HepG2 (cell line): ENCODE results near the gene ZAR1L. TPM values are rescaled to one million over a fixed set of nuclear protein-coding genes. Genes with fewer than 3 reads are reported as not detected.

ENCODE experiments used
- ATAC-seq: fragments of 200-7000 bp; cut with Tn5 transposase; 3 replicates; pipeline ENCODE4 v1.9.1; 2020; ENCODE audit warnings: mild to moderate bottlenecking, moderate library complexity
- BruUV-seq: library from RNA; stranded (reverse); fragments of 400-500 nt; replicated peaks from 2 replicates; lab custom pipeline; 2021; lab: Mats Ljungman, UMichigan
- CTCF ChIA-PET: fragments of 300-600 bp; formaldehyde crosslinking; extraction: SDS; loops from one replicate; lab custom pipeline; 2021; ENCODE audit warnings: low total read pairs, inconsistent platforms, low intra/inter-chr PET ratio; lab: Yijun Ruan, JAX
- POLR2A ChIA-PET: fragments of 350-600 bp; sonication (Branson Sonifier 250); formaldehyde crosslinking; loops from one replicate; lab custom pipeline; 2020; ENCODE audit warnings: antibody characterized with exemption, inconsistent platforms; lab: Yijun Ruan, JAX
- DNase-seq: peaks from one replicate; pipeline ENCODE4 v3.0.0-alpha.2; 2015; ENCODE audit warnings: low spot score
- FAIRE-seq: peaks from 3 replicates; lab custom pipeline; 2011; peaks lifted over from hg19 to GRCh38; lab: Jason Lieb, UNC
- H2AFZ ChIP-seq: one replicate; pipeline ENCODE4 v1.6.1; 2011; ENCODE audit warnings: low read length, inconsistent platforms
- H3K27ac ChIP-seq: fragments of 300-600 bp; 3 replicates; pipeline ENCODE4 v1.8.0; 2011; ENCODE audit warnings: mixed run types, mild to moderate bottlenecking, mixed read lengths, low read length, inconsistent platforms; ENCODE audit not compliant: insufficient read depth; ENCODE audit errors: extremely low read length
- H3K27me3 ChIP-seq, 2 experiments: fragments of 200-600 bp in 1 of 2; 2 replicates in 1 of 2; 3 replicates in 1 of 2; pipeline versions ENCODE4 v1.6.0 to v1.8.0; 2011; ENCODE audit warnings: low read length in 2 of 2, mild to moderate bottlenecking in 2 of 2, moderate library complexity in 2 of 2, inconsistent platforms in 1 of 2; ENCODE audit not compliant: insufficient read depth in 2 of 2, control insufficient read depth in 1 of 2
- H3K36me3 ChIP-seq, 2 experiments: fragments of 200-600 bp in 1 of 2; replicated peaks in 1 of 2; 2 replicates in 1 of 2; 3 replicates in 1 of 2; pipeline versions ENCODE4 v1.5.1 to v1.8.0; 2011; ENCODE audit warnings: low read length in 2 of 2, inconsistent platforms in 1 of 2; ENCODE audit not compliant: insufficient read depth in 2 of 2, control insufficient read depth in 1 of 2
- H3K4me1 ChIP-seq: 2 replicates; pipeline ENCODE4 v1.5.1; 2012; ENCODE audit warnings: low read length, inconsistent platforms; ENCODE audit not compliant: insufficient read depth
- H3K4me2 ChIP-seq: 2 replicates; pipeline ENCODE4 v1.6.0; 2011; ENCODE audit warnings: low read depth, low read length, inconsistent platforms
- H3K4me3 ChIP-seq, 3 experiments: fragments of 200-600 bp in 1 of 3; sonication (generic), shearing (Covaris generic) in 1 of 3; replicated peaks in 1 of 3; 2 replicates each; pipeline ENCODE4 v1.5.1; 2011 to 2016; ENCODE audit warnings: low read length in 3 of 3, inconsistent platforms in 2 of 3, low read depth in 2 of 3, mild to moderate bottlenecking in 2 of 3, control low read depth in 1 of 3, mixed read lengths in 1 of 3; ENCODE audit not compliant: insufficient read depth in 1 of 3
- H3K79me2 ChIP-seq: one replicate; pipeline ENCODE4 v1.6.1; 2011; ENCODE audit warnings: low read length, inconsistent platforms; ENCODE audit not compliant: insufficient read depth
- H3K9ac ChIP-seq: 2 replicates; pipeline ENCODE4 v1.6.0; 2011; ENCODE audit warnings: mild to moderate bottlenecking, low read depth, low read length, inconsistent platforms; ENCODE audit not compliant: insufficient read depth
- H3K9me3 ChIP-seq: 2 replicates; pipeline ENCODE4 v1.5.1; 2012; ENCODE audit warnings: mild to moderate bottlenecking, low read length
- H4K20me1 ChIP-seq: 2 replicates; pipeline ENCODE4 v1.6.0; 2011; ENCODE audit warnings: inconsistent platforms, mild to moderate bottlenecking, low read length, moderate library complexity; ENCODE audit not compliant: insufficient read depth
- BCL3 ChIP-seq: sonication (generic); formaldehyde crosslinking; IDR thresholded peaks from 2 replicates; pipeline ENCODE4 v1.5.1; 2020; ENCODE audit warnings: mild to moderate bottlenecking, missing genetic modification reagents, moderate library complexity
- DPF2 ChIP-seq: sonication (generic); formaldehyde crosslinking; IDR thresholded peaks from 2 replicates; pipeline ENCODE4 v1.4.0; 2020; ENCODE audit warnings: mild to moderate bottlenecking, low read depth, missing genetic modification reagents, borderline replicate concordance
- HNF1A ChIP-seq, 2 experiments: sonication (generic) in 1 of 2; formaldehyde crosslinking in 1 of 2; IDR thresholded peaks; 2 replicates each; pipeline versions ENCODE4 v1.4.0 to v1.6.1; 2016 to 2020; ENCODE audit warnings: borderline replicate concordance in 1 of 2, low read depth in 1 of 2, mild to moderate bottlenecking in 1 of 2, missing genetic modification reagents in 1 of 2
- IRF1 ChIP-seq: sonication (generic); formaldehyde crosslinking; IDR thresholded peaks from 2 replicates; pipeline ENCODE4 v1.4.0; 2020; ENCODE audit warnings: low read depth, mild to moderate bottlenecking, missing genetic modification reagents
- MAFG ChIP-seq: sonication (generic); formaldehyde crosslinking; IDR thresholded peaks from 2 replicates; pipeline ENCODE4 v1.5.1; 2020; ENCODE audit warnings: mild to moderate bottlenecking, missing genetic modification reagents
- MBD4 ChIP-seq: IDR thresholded peaks from 2 replicates; pipeline ENCODE4 v1.6.1; 2012; ENCODE audit warnings: low read length, inconsistent platforms, borderline replicate concordance
- MBNL3 ChIP-seq: fragments of 250-450 bp; sonication (Bioruptor Pico); conservative IDR thresholded peaks from 2 replicates; pipeline ENCODE4 v1.8.0; 2022; ENCODE audit warnings: mild to moderate bottlenecking, inconsistent platforms
- TEAD2 ChIP-seq: sonication (generic); formaldehyde crosslinking; IDR thresholded peaks from 2 replicates; pipeline ENCODE4 v1.9.0; 2021; ENCODE audit warnings: missing genetic modification reagents
- ZBTB4 ChIP-seq: sonication (generic); formaldehyde crosslinking; IDR thresholded peaks from 2 replicates; pipeline ENCODE4 v1.4.0; 2020; ENCODE audit warnings: missing genetic modification reagents, mild to moderate bottlenecking, borderline replicate concordance
- ZNF335 ChIP-seq: sonication (generic); formaldehyde crosslinking; IDR thresholded peaks from 2 replicates; pipeline ENCODE4 v1.4.0; 2020; ENCODE audit warnings: missing genetic modification reagents
- ZNF44 ChIP-seq: sonication (generic); formaldehyde crosslinking; IDR thresholded peaks from 2 replicates; pipeline ENCODE4 v1.5.1; 2020; ENCODE audit warnings: mild to moderate bottlenecking, missing genetic modification reagents
- ZNF510 ChIP-seq: sonication (generic); formaldehyde crosslinking; IDR thresholded peaks from 2 replicates; pipeline ENCODE4 v1.4.0; 2020; ENCODE audit warnings: low read depth, mild to moderate bottlenecking, missing genetic modification reagents
- WGBS: methylation state at CpG from one replicate; pipeline ENCODE4 v1.1.6; 2017; ENCODE audit warnings: low lambda C conversion rate; 5-methylcytosine and 5-hydroxymethylcytosine counted together
- in situ Hi-C: cut with HindIII; loops from 2 replicates; pipeline ENCODE4 v1.10.0; 2017; ENCODE audit warnings: low pct_unique_long_range_greater_than_20kb; ENCODE audit not compliant: extremely low pct_ligation_motif_present
- intact Hi-C: fragments of 100-400 bp; cut with micrococcal nuclease; formaldehyde crosslinking; loops from one replicate; pipeline ENCODE4 v1.10.0; 2022; ENCODE audit not compliant: unreplicated experiment
- polyA plus RNA-seq, 8 experiments: library from polyadenylated mRNA; depleted of rRNA in 3 of 8; stranded (reverse) in 7 of 8; unstranded in 1 of 8; fragments of >200 nt; fragmentation: Illumina TruSeq in 4 of 8; extraction: Trizol in 4 of 8; gene quantifications; 2 replicates each; pipeline versions ENCODE4 v1.2.1 to v1.2.3, GENCODE V29; 2011 to 2016; ENCODE audit warnings: low read depth in 4 of 8, missing spikeins in 1 of 8, mixed read lengths in 1 of 8; ENCODE audit not compliant: insufficient read depth in 1 of 8
- total RNA-seq, 5 experiments: library from RNA; depleted of rRNA; stranded (reverse); fragments of >200 nt; fragmentation: Illumina TruSeq; extraction: Trizol; gene quantifications; 2 replicates each; pipeline ENCODE4 v1.2.3, GENCODE V29; 2016; ENCODE audit warnings: low read depth in 1 of 5

ZAR1L gene
- total and polyA plus RNA-seq, 2 of the 13 experiments (the other 11 are each of a cell fraction or from before 2014, with no cell fraction given), result 0.09 TPM; not detected in 1

- ChIA-PET CTCF (interaction anchor here (2.0 to 3.8 kb wide), 2 partner anchors 65 to 292 kb away, joined by 8 to 51 read pairs; no protein-coding TSS in a partner anchor), POLR2A (interaction anchor here (0.5 kb wide), 1 partner anchor 310 kb away, joined by 3 read pairs; no protein-coding TSS in a partner anchor)
- WGBS, result 89% methylated on average over 36 of the region's 36 CpGs
- BruUV-seq, result no TSS peak
- H3K4me3 ChIP-seq, result no peak overlapping the region
- H3K4me1 ChIP-seq, result peaks cover 34% of the 10 kb centered on the region
- H3K79me2 ChIP-seq, result peaks cover 5% of the 10 kb centered on the region
- no peaks in the 10 kb centered on the region for H3K36me3 ChIP-seq
- no peak overlapping the region for H3K4me2 ChIP-seq
- no peaks in the 10 kb centered on the region for H4K20me1 ChIP-seq
- intact Hi-C loops, result no loop called here
- DNase-seq (no peak), ATAC-seq (no peak), FAIRE-seq (no peak)
- no peak overlapping the region for H2AFZ ChIP-seq
- no peak overlapping the region for H3K27ac ChIP-seq
- H3K9me3 ChIP-seq, result no peaks in the 10 kb centered on the region
- no peaks in the 10 kb centered on the region; a peak in 1 of 5 replicates for H3K27me3 ChIP-seq
- no peak overlapping the region for H3K9ac ChIP-seq
- in situ Hi-C loops, result loop anchor here (5.0 kb wide), 2 partner anchors 64 to 294 kb away; no protein-coding TSS in a partner anchor
- TF ChIP-seq DPF2 (CRISPR knock-in tag), result no peak
- TF ChIP-seq ZNF44 (CRISPR knock-in tag), result no peak
- TF ChIP-seq ZBTB4, result no peak
- TF ChIP-seq ZNF335, result no peak
- TF ChIP-seq TEAD2 (CRISPR knock-in tag), result no peak
- TF ChIP-seq MBNL3, result no peak
- no peak for TF ChIP-seq ZNF510 (CRISPR knock-in tag)
- TF ChIP-seq IRF1 (CRISPR knock-in tag), result no peak
- TF ChIP-seq HNF1A (IDR thresholded peaks at IDR 0.05; ENCODE audit: low read depth), result no peak
- TF ChIP-seq HNF1A (CRISPR knock-in tag; IDR thresholded peaks at IDR 0.05; ENCODE audit: borderline replicate concordance), result no peak
- TF ChIP-seq MAFG (CRISPR knock-in tag), result no peak
- TF ChIP-seq BCL3 (CRISPR knock-in tag), result no peak
- TF ChIP-seq MBD4, result no peak
These were observed 3.8 kb downstream of the ZAR1L start for GRCh38 chr13:32311188-32311897.
